ENCODE results near the gene ABCC12.

The ABCC12 gene

DNA sequence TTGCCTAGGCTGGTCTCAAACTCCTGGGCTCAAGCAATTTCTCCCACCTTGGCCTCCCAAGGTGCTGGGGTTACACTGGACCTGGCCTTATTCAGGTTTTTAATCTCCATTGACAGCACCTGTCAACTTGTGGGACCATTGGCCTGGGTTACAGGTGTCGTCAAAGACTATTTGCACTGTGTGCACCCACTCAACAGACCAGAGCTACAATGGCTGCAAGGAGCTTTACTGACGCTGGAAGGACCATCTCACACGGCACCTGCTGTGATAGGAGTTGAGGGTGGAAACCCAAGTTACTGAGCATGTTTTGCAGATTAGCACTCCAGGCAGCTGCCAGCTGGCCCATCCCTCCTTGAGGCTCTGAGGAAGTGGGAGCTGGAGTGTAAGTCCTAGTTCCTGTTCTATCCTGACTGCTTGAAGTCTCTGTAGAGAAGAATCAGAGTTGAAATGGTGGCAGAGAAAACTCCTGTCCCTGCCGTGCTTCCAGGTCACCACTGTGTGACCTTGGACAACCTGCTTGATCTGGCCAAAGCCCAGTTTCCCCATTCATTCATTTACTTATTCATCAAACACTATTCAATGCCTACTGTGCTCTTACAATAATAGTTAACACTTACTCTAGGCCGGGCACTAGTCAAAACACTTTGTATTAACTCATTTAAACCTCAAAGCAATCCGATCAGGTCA lies 45.9 kb upstream of the ABCC12 start:
- no peaks in the 10 kb centered on the region for H4K20me1 ChIP-seq (ENCODE audit: insufficient read depth, low read length)
- no peak overlapping the region for H3K9ac ChIP-seq (ENCODE audit: low read length)
- TF ChIP-seq EZH2 (IDR thresholded peaks at IDR 0.05; ENCODE audit: borderline replicate concordance, low read length), result no peak
- no peak overlapping the region for H2AFZ ChIP-seq (ENCODE audit: low read length)
- H3K9me2 ChIP-seq (ENCODE audit: low read depth, low read length), result no peaks in the 10 kb centered on the region
- no peaks in the 10 kb centered on the region for H3K27me3 ChIP-seq (ENCODE audit: insufficient read depth, low read length)
- H3K9me3 ChIP-seq (ENCODE audit: low read length), result 0 out of 2 replicates have a peak, but pooled peaks cover 4% of the 10 kb centered on the region
- no peak overlapping the region for H3K27ac ChIP-seq (ENCODE audit: low read depth, low read length, poor library complexity, severe bottlenecking)
- H3K4me2 ChIP-seq (ENCODE audit: low read length), result no peak overlapping the region
- H3K36me3 ChIP-seq (ENCODE audit: insufficient read depth, low read length), result no peaks in the 10 kb centered on the region
- H3K4me1 ChIP-seq (ENCODE audit: insufficient read depth, low read length, severe bottlenecking), result no peaks in the 10 kb centered on the region
- no peaks in the 10 kb centered on the region for H3F3A ChIP-seq (ENCODE audit: insufficient read depth, low read length)
- H3K4me3 ChIP-seq (ENCODE audit: low read depth, low read length, poor library complexity, severe bottlenecking), result no peak overlapping the region
- H3K79me2 ChIP-seq (ENCODE audit: insufficient read depth, low read length), result no peaks in the 10 kb centered on the region

DNA sequence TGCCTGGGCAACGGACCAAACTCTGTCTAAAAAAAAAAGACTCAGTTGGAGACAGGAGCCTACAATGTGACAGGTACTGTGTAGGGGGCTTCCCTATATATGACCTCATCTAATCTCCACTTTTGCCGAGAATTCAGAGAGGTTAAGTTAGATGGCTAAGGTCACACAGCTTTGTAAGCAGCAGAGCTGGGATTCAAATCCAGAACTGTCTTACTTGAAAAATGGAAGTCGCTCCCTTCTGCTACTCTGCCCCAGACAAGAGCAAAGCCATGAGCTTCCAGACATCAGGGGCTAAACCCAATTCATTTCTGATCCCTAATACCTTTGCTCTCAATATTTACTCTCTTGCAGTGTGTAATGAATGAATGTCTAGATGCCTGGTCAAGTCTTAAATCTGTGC lies 41.5 kb upstream of the ABCC12 start:
- TF ChIP-seq, protein P1, sequence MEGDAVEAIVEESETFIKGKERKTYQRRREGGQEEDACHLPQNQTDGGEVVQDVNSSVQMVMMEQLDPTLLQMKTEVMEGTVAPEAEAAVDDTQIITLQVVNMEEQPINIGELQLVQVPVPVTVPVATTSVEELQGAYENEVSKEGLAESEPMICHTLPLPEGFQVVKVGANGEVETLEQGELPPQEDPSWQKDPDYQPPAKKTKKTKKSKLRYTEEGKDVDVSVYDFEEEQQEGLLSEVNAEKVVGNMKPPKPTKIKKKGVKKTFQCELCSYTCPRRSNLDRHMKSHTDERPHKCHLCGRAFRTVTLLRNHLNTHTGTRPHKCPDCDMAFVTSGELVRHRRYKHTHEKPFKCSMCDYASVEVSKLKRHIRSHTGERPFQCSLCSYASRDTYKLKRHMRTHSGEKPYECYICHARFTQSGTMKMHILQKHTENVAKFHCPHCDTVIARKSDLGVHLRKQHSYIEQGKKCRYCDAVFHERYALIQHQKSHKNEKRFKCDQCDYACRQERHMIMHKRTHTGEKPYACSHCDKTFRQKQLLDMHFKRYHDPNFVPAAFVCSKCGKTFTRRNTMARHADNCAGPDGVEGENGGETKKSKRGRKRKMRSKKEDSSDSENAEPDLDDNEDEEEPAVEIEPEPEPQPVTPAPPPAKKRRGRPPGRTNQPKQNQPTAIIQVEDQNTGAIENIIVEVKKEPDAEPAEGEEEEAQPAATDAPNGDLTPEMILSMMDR (IDR thresholded peaks at IDR 0.05; ENCODE audit: low read length), result no peak
- Histone ChIP-seq H3K27me3 (ENCODE audit: insufficient read depth, low read length) (no peaks in the 10 kb centered on the region), H3F3A (ENCODE audit: insufficient read depth, low read length) (no peaks in the 10 kb centered on the region), H3K9me2 (ENCODE audit: low read depth, low read length) (no peaks in the 10 kb centered on the region), H4K20me1 (ENCODE audit: insufficient read depth, low read length) (no peaks in the 10 kb centered on the region), H3K36me3 (ENCODE audit: insufficient read depth, low read length) (no peaks in the 10 kb centered on the region), H3K4me1 (ENCODE audit: insufficient read depth, low read length, severe bottlenecking) (no peaks in the 10 kb centered on the region), H3K4me3 (ENCODE audit: low read depth, low read length, poor library complexity, severe bottlenecking) (no peak overlapping the region), H3K79me2 (ENCODE audit: insufficient read depth, low read length) (no peaks in the 10 kb centered on the region), H3K9ac (ENCODE audit: low read length) (no peak overlapping the region), H2AFZ (ENCODE audit: low read length) (no peak overlapping the region), H3K9me3 (ENCODE audit: low read length) (0 out of 2 replicates have a peak, but pooled peaks cover 4% of the 10 kb centered on the region), H3K27ac (ENCODE audit: low read depth, low read length, poor library complexity, severe bottlenecking) (no peak overlapping the region), H3K4me2 (ENCODE audit: low read length) (no peak overlapping the region)

DNA sequence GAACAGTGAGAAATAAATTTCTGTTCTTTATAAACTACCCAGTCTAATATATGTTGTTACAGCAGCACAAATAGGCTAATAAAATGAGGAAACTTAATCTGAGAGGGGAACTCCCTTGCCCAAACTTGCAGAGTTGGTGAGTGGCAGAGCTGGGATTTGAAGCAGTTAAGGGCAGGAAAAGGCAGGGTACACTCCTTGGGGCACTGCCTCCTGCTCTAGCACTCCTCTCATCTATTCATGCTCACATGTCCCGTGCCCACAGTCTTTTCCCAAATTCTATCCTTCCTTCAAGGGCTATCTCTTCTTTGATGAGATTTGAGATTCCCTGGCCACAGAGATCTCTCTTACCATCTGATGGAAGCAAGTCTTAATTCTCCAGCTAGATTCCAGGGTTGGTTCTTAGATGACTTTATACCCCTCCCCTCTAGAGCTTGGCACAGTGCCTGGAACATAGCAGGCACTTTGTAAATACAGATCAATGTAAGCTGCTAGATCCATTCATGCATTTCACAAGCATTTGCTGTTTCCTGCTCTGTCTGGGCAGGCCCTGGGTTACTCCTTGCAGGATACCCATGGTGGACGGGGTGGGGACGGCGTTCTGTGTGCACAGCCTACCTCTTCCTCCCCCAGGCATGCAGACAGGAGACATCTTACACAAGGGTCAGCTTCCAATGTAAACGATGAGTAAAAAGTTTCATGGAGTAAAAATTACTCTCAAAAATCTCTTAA lies 39.2 kb upstream of the ABCC12 start:
- Histone ChIP-seq H3K4me3 (ENCODE audit: low read depth, low read length, poor library complexity, severe bottlenecking) (no peak overlapping the region), H3K9ac (ENCODE audit: low read length) (no peak overlapping the region), H3K9me2 (ENCODE audit: low read depth, low read length) (no peaks in the 10 kb centered on the region), H3F3A (ENCODE audit: insufficient read depth, low read length) (no peaks in the 10 kb centered on the region), H3K9me3 (ENCODE audit: low read length) (0 out of 2 replicates have a peak, but pooled peaks cover 4% of the 10 kb centered on the region), H3K27ac (ENCODE audit: low read depth, low read length, poor library complexity, severe bottlenecking) (no peak overlapping the region), H3K27me3 (ENCODE audit: insufficient read depth, low read length) (no peaks in the 10 kb centered on the region), H2AFZ (ENCODE audit: low read length) (no peak overlapping the region), H3K4me2 (ENCODE audit: low read length) (no peak overlapping the region), H3K4me1 (ENCODE audit: insufficient read depth, low read length, severe bottlenecking) (no peaks in the 10 kb centered on the region), H4K20me1 (ENCODE audit: insufficient read depth, low read length) (no peaks in the 10 kb centered on the region), H3K36me3 (ENCODE audit: insufficient read depth, low read length) (no peaks in the 10 kb centered on the region), H3K79me2 (ENCODE audit: insufficient read depth, low read length) (no peaks in the 10 kb centered on the region)
- TF ChIP-seq EZH2 (IDR thresholded peaks at IDR 0.05; ENCODE audit: borderline replicate concordance, low read length), result no peak
- TF ChIP-seq, protein P1 (IDR thresholded peaks at IDR 0.05; ENCODE audit: low read length), result no peak
